GM19468 (cell line): ENCODE data around the gene THSD4.

Source experiments
- ATAC-seq: cut with Tn5 transposase; IDR thresholded peaks from one replicate; pipeline ENCODE4 v1.9.1; 2021; ENCODE audit warnings: mild to moderate bottlenecking, moderate library complexity, moderate number of reproducible peaks; ENCODE audit not compliant: unreplicated experiment; ENCODE audit errors: extremely low read depth

The THSD4 gene

GRCh38 chr15:71096676-71097075 lies 18.6 kb upstream of the THSD4 start:
- no peak for ATAC-seq

GRCh38 chr15:71097890-71098289 lies 17.4 kb upstream of the THSD4 start:
- no peak for ATAC-seq

GRCh38 chr15:71098920-71099319 lies 16.4 kb upstream of the THSD4 start:
- no peak for ATAC-seq

GRCh38 chr15:71103102-71103676 lies 12.1 kb upstream of the THSD4 start:
- peak; percentile 58 for ATAC-seq

GRCh38 chr15:71104636-71105035 lies 10.6 kb upstream of the THSD4 start:
- no peak for ATAC-seq

- no peak for ATAC-seq
These were observed 9.8 kb upstream of the THSD4 start for GRCh38 chr15:71105444-71105843.

GRCh38 chr15:71106802-71107500 lies 8.3 kb upstream of the THSD4 start:
- ATAC-seq = no peak

- ATAC-seq = no peak
These were observed 7.8 kb upstream of the THSD4 start for GRCh38 chr15:71107501-71107815.

GRCh38 chr15:71109130-71109529 lies 6.1 kb upstream of the THSD4 start:
- ATAC-seq = no peak

- ATAC-seq = no peak
These were observed 5.4 kb upstream of the THSD4 start for GRCh38 chr15:71109905-71110304.

- no peak for ATAC-seq
These were observed 4.7 kb upstream of the THSD4 start for GRCh38 chr15:71110405-71111180.

GRCh38 chr15:71111181-71111565 lies 4.1 kb upstream of the THSD4 start:
- ATAC-seq = no peak

GRCh38 chr15:71111950-71112349 lies 3.3 kb upstream of the THSD4 start:
- no peak for ATAC-seq

GRCh38 chr15:71112429-71112828 lies 2.8 kb upstream of the THSD4 start:
- no peak for ATAC-seq

- ATAC-seq = no peak
These were observed 1.1 kb upstream of the THSD4 start for GRCh38 chr15:71114066-71114680.

GRCh38 chr15:71115567-71116351 lies 488 bp downstream of the THSD4 start:
- no peak for ATAC-seq

- ATAC-seq = no peak
These were observed 1.1 kb downstream of the THSD4 start for GRCh38 chr15:71116366-71116765.

- ATAC-seq = no peak
These were observed 1.7 kb downstream of the THSD4 start for GRCh38 chr15:71116942-71117341.

GRCh38 chr15:71117714-71118305 lies 2.5 kb downstream of the THSD4 start:
- no peak for ATAC-seq

- ATAC-seq = no peak
These were observed 3.1 kb downstream of the THSD4 start for GRCh38 chr15:71118345-71118744.
